ENCODE results near the gene POLR1B. TPM values are rescaled to one million over a fixed set of nuclear protein-coding genes. Genes with fewer than 3 reads are reported as not detected.

Gene POLR1B, protein sequence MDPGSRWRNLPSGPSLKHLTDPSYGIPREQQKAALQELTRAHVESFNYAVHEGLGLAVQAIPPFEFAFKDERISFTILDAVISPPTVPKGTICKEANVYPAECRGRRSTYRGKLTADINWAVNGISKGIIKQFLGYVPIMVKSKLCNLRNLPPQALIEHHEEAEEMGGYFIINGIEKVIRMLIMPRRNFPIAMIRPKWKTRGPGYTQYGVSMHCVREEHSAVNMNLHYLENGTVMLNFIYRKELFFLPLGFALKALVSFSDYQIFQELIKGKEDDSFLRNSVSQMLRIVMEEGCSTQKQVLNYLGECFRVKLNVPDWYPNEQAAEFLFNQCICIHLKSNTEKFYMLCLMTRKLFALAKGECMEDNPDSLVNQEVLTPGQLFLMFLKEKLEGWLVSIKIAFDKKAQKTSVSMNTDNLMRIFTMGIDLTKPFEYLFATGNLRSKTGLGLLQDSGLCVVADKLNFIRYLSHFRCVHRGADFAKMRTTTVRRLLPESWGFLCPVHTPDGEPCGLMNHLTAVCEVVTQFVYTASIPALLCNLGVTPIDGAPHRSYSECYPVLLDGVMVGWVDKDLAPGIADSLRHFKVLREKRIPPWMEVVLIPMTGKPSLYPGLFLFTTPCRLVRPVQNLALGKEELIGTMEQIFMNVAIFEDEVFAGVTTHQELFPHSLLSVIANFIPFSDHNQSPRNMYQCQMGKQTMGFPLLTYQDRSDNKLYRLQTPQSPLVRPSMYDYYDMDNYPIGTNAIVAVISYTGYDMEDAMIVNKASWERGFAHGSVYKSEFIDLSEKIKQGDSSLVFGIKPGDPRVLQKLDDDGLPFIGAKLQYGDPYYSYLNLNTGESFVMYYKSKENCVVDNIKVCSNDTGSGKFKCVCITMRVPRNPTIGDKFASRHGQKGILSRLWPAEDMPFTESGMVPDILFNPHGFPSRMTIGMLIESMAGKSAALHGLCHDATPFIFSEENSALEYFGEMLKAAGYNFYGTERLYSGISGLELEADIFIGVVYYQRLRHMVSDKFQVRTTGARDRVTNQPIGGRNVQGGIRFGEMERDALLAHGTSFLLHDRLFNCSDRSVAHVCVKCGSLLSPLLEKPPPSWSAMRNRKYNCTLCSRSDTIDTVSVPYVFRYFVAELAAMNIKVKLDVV
- 4.4 and 12.1 TPM in 2 replicates for polyA plus RNA-seq

DNA sequence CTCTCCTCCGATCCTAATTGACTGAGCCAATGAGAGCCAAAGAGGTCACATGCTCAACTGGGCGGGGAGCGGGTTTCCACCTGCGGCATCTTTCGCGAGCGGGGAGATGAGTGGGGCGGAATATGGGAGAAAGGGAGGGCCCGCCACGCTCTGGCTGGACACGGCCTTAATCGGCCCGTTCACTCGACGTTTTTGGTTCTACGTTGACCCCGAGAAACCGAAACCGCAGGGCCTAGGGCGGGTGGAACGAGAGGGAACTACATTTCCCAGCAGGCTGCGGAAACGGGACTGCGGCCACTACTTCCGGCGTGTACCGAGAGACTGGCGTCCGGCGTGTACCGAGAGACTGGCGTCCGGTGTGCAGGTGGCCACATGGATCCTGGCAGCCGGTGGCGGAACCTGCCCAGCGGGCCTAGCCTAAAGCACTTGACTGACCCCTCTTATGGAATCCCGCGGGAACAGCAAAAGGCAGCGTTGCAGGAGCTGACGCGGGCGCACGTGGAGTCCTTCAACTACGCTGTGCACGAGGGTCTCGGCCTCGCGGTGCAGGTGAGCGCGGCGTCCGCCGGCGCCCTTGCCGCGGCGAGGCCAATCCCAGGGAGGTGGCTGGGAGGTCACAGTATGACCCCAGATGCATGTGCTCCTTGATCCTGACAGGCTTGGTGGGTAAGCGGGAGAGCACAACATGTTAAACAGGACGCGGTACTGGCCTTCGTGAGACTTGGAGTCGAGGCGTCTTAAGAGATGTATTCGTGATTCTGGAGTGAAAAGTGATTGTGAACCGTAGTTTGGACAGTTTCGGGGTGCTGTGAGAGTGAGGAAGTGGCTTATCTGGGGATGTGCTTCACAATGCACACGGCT is at the start of gene POLR1B:
TSS of gene POLR1B (plus strand) at position 343 of the 861 bp plus-strand sequence. CDS start at position 373, 30 bp downstream.

DNA sequence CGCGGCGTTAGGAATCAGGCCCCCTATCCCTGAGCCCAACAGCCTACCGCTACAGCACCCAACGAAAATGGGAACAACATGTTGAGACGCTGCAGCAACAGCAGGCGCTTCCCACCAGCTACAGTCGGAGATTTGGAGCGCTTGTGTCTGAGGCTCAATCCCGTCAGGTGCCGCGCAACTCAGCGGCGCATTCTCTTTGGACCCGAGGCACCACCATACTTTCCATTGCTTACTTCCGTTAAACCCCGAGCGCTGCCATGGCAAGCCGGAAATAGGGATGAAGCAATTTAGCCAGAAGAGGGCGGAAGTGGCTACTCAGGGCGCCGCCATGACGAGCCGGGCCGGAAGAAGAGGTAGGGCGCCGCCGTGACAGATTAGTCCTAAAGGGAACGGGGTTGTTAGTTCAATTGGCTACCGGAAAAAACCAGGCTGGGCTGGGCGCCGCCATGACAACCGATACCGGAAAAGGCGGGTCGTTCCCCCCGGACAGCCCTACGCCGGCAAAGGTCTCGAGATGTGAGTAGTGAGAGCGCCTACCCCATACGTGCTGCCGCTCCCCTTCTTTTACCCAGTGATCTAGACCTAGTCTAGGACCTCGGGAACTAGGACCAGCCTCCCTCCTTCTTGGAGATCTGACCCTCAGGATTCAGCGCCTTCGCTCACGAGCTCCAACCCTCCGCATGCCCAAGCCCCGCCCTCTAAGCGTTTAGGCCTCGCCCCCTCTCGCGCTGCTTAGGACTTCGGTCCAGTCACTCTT is 42.0 kb downstream of the POLR1B start, which contains the start of gene CHCHD5:
TSS of gene CHCHD5 (plus strand) at position 476 of the 757 bp plus-strand sequence. CDS start at position 515, 39 bp downstream.

Other genes with a start within 250 kb of the POLR1B start
- gene RGPD8, start 108.8 kb upstream of the POLR1B start, polyA plus RNA-seq: 0.31 and 3.1 TPM in 2 replicates
- gene TTL, start 60.3 kb upstream of the POLR1B start, polyA plus RNA-seq: 17.8 and 22.3 TPM in 2 replicates
- gene CHCHD5, start 42.1 kb downstream of the POLR1B start, polyA plus RNA-seq: 72.5 and 84.2 TPM in 2 replicates
- gene SLC20A1, start 103.5 kb downstream of the POLR1B start, polyA plus RNA-seq: 732 and 829 TPM in 2 replicates
- gene NT5DC4, start 178.6 kb downstream of the POLR1B start, polyA plus RNA-seq: 0.18 TPM in 1 of 2 replicates, not detected in the other
- 3.7 TPM in 1 of 2 replicates, not detected in the other for gene CKAP2L, start 222.1 kb downstream of the POLR1B start, polyA plus RNA-seq
- not detected in 2 replicates for gene IL1A, start 242.0 kb downstream of the POLR1B start, polyA plus RNA-seq